ENCODE measurements around the gene HERPUD1. TPM values are rescaled to one million over a fixed set of nuclear protein-coding genes. Genes with fewer than 3 reads are reported as not detected.

Gene HERPUD1
- total and polyA plus RNA-seq, 9 of the 15 experiments (the other 6 are each of a cell fraction or from before 2014, with no cell fraction given): 14.2 to 60.7 (median 37.4) TPM

- no peak for DNase-seq (ENCODE audit: extremely low read depth in 1 of 4, low spot score in 3 of 4)
- peaks cover 39 to 58% of the 10 kb centered on the region in 2 experiments for H3K27me3 ChIP-seq (ENCODE audit: control insufficient read depth in 2 of 2, insufficient read depth in 2 of 2, low read length in 2 of 2)
- no peaks in the 10 kb centered on the region for H3K36me3 ChIP-seq (ENCODE audit: control insufficient read depth, insufficient read depth, low read length)
- no TSS peak for BruUV-seq (replicated peaks)
- H4K20me1 ChIP-seq (replicated peaks; ENCODE audit: control insufficient read depth, insufficient read depth, low read length): no peaks in the 10 kb centered on the region
- no peak overlapping the region for H2AFZ ChIP-seq (ENCODE audit: low read depth, low read length)
- H3K9me3 ChIP-seq (replicated peaks; ENCODE audit: control insufficient read depth, insufficient read depth, low read depth, low read length): no peaks in the 10 kb centered on the region
- no peak for TF ChIP-seq NCOA1 (IDR thresholded peaks at IDR 0.05; ENCODE audit: low read depth)
- no peak for TF ChIP-seq ZNF668 (CRISPR knock-in tag; IDR thresholded peaks at IDR 0.05)
- no peak for TF ChIP-seq KLF16 (IDR thresholded peaks at IDR 0.05)
- TF ChIP-seq CEBPZ (IDR thresholded peaks at IDR 0.05; ENCODE audit: borderline replicate concordance, low read depth, low read length): no peak
- TF ChIP-seq ATF1 (CRISPR knock-in tag; IDR thresholded peaks at IDR 0.05): no peak
- TF ChIP-seq ATF1 (tag; IDR thresholded peaks at IDR 0.05): no peak
- no peak for TF ChIP-seq CBFA2T2 (conservative IDR thresholded peaks at IDR 0.05)
- TF ChIP-seq MCM2 (IDR thresholded peaks at IDR 0.05; ENCODE audit: low read depth): no peak
- TF ChIP-seq DACH1 (IDR thresholded peaks at IDR 0.05; ENCODE audit: partially characterized antibody): no peak
- no peak for TF ChIP-seq PREB (CRISPR knock-in tag; IDR thresholded peaks at IDR 0.05)
- TF ChIP-seq ZNF778 (CRISPR knock-in tag; IDR thresholded peaks at IDR 0.05): no peak
- TF ChIP-seq ZNF316 (IDR thresholded peaks at IDR 0.05): no peak
- no peak for FAIRE-seq
- WGBS (ENCODE audit: insufficient coverage, low coverage, missing lambda C conversion rate): 7% methylated on average over 5 of the region's 5 CpGs
- H3K79me2 ChIP-seq (ENCODE audit: control insufficient read depth, insufficient read depth, low read length): no peaks in the 10 kb centered on the region
- ATAC-seq: no peak
- peaks cover 5% of the 10 kb centered on the region for H3K9me1 ChIP-seq (ENCODE audit: control insufficient read depth, insufficient read depth, low read length)
- intact Hi-C loops (cut with micrococcal nuclease) (no loop called here), in situ Hi-C loops (cut with MboI) (no loop called here)
- no peak overlapping the region for H3K4me3 ChIP-seq
- no peak overlapping the region for H3K9ac ChIP-seq (ENCODE audit: insufficient read depth in 1 of 2, low read depth in 2 of 2, low read length in 2 of 2)
- POLR2A ChIA-PET: interaction anchor here (1.2 to 4.5 kb wide), 4 partner anchors 10 to 35 kb away, joined by 3 to 40 read pairs (median 6); partner anchors contain the start of gene HERPUD1
- H3K27ac ChIP-seq (ENCODE audit: extremely low read depth, low read depth, low read length): no peak overlapping the region
- H3K4me1 ChIP-seq (replicated peaks in 1 of 2; ENCODE audit: control insufficient read depth in 2 of 2, insufficient read depth in 2 of 2, low read length in 2 of 2): no peaks in the 10 kb centered on the region
- CTCF ChIA-PET (ENCODE audit: low intra/inter-chr PET ratio): no interaction called here
- no peak overlapping the region for H3K4me2 ChIP-seq (ENCODE audit: insufficient read depth, low read length)
Observed at GRCh38 chr16:56910112-56910511, 21.8 kb upstream of the HERPUD1 start.
